Stomach (tissue), 9 donors: Measurements from ENCODE around the gene LRP1. TPM values are rescaled to one million over a fixed set of nuclear protein-coding genes. Genes with fewer than 3 reads are reported as not detected.

ENCODE experiments used
- DNase-seq, 2 donors: peaks; one replicate each; pipeline versions ENCODE4 v3.0.0 to v3.0.0-alpha.2; 2013 to 2019
- H3K27ac ChIP-seq, 5 donors: fragments of 200-600 bp in 4 of 5; sonication (generic) in 4 of 5; one replicate each; pipeline ENCODE4 v1.5.1; 2013 to 2019; ENCODE audit warnings: mild to moderate bottlenecking in 1 of 5, moderate library complexity in 1 of 5
- H3K27me3 ChIP-seq, 3 donors: fragments of 200-600 bp; sonication (generic); one replicate each; pipeline ENCODE4 v1.5.1; 2017 to 2019; ENCODE audit warnings: mixed run types in 1 of 3
- H3K36me3 ChIP-seq, 4 donors: fragments of 200-600 bp; sonication (generic); 1 replicate in 3 of 4; 2 replicates in 1 of 4; pipeline ENCODE4 v1.5.1; 2016 to 2019
- H3K4me1 ChIP-seq, 4 donors: fragments of 200-600 bp; sonication (generic); one replicate each; pipeline ENCODE4 v1.5.1; 2016 to 2019
- H3K4me3 ChIP-seq, 4 donors: fragments of 200-600 bp; sonication (generic) in 3 of 4; one replicate each; pipeline ENCODE4 v1.5.1; 2016 to 2019; ENCODE audit warnings: mild to moderate bottlenecking in 1 of 4
- H3K9me3 ChIP-seq, 4 donors: fragments of 200-600 bp; sonication (generic); one replicate each; pipeline ENCODE4 v1.5.1; 2016 to 2019
- CTCF ChIP-seq, 7 experiments: fragments of 450-650 bp in 4 of 7; fragments of 200-600 bp in 3 of 7; sonication (generic) in 3 of 7; IDR thresholded peaks; one replicate each; pipeline ENCODE4 v1.5.1; 2016 to 2019; ENCODE audit warnings: antibody characterized with exemption in 7 of 7, control low read depth in 2 of 7, mild to moderate bottlenecking in 1 of 7
- EP300 ChIP-seq: sonication (generic); formaldehyde crosslinking; IDR thresholded peaks from one replicate; pipeline ENCODE4 v1.6.1; 2017; ENCODE audit warnings: antibody characterized with exemption
- POLR2A ChIP-seq, 4 donors: fragments of 450-650 bp; IDR thresholded peaks; one replicate each; pipeline ENCODE4 v1.6.1; 2016; ENCODE audit warnings: antibody characterized with exemption in 4 of 4, control low read depth in 2 of 4, mild to moderate bottlenecking in 1 of 4, moderate library complexity in 1 of 4
- POLR2AphosphoS5 ChIP-seq, 3 donors: sonication (generic); formaldehyde crosslinking; IDR thresholded peaks; one replicate each; pipeline ENCODE4 v1.6.1; 2016; ENCODE audit warnings: antibody characterized with exemption in 3 of 3
- WGBS, 5 donors: extraction: QIAGEN DNeasy Blood & Tissue Kit in 3 of 5; methylation state at CpG; one replicate each; pipeline versions ENCODE4 v1.1.5 to v1.1.7; 2013 to 2018; 5-methylcytosine and 5-hydroxymethylcytosine counted together
- intact Hi-C: fragments of 100-400 bp; cut with DNase I; formaldehyde crosslinking; loops from one replicate; pipeline ENCODE4 v1.15.1; 2023; ENCODE audit warnings: low total_unique reads
- polyA plus RNA-seq, 3 donors: library from polyadenylated mRNA; stranded (reverse); fragments of 200-250 nt; gene quantifications; one replicate each; pipeline ENCODE4 v1.2.3, GENCODE V29; 2013
- total RNA-seq, 5 donors: library from RNA; depleted of rRNA; stranded (reverse); fragments of >200 nt; gene quantifications; one replicate each; pipeline versions ENCODE4 v1.1.0 to v1.2.3, GENCODE V29; 2014 to 2016
- donor health status: healthy with polysubstance abuse.
- donor health status: Bipolar disorder and iron deficiency.
- donor health status: healthy.

Gene LRP1
- total and polyA plus RNA-seq, 8 donors: 13.5 to 510 (median 100) TPM

GRCh38 chr12:57216921-57217879, 88.9 kb downstream of the LRP1 start:
- WGBS, 5 donors: 3 to 6% (median 4%) methylated on average over 29 to 63 of the region's 63 CpGs
- no peak overlapping the region for H3K27ac ChIP-seq
- intact Hi-C loops: no loop called here
- H3K9me3 ChIP-seq: no peaks in the 10 kb centered on the region
- peaks cover 19 to 60% (median 43%) of the 10 kb centered on the region in 4 donors for H3K4me1 ChIP-seq
- peaks cover 0 to 7% (median 7%) of the 10 kb centered on the region in 4 donors for H3K36me3 ChIP-seq
- H3K27me3 ChIP-seq: peaks cover 37 to 88% (median 78%) of the 10 kb centered on the region in 3 donors
- H3K4me3 ChIP-seq: peak overlapping the region; percentile 39 to 60 (median 48)
- DNase-seq: peak in 1 of 2 donors; percentile 64
- TF ChIP-seq EP300 (no peak), POLR2AphosphoS5 (IDR thresholded peaks at IDR 0.05) (no peak), POLR2A (IDR thresholded peaks at IDR 0.05) (no peak), CTCF (IDR thresholded peaks at IDR 0.05) (no peak)

GRCh38 chr12:57218030-57218853, 90.0 kb downstream of the LRP1 start:
- intact Hi-C loops: no loop called here
- H3K27me3 ChIP-seq: peaks cover 37 to 99% (median 88%) of the 10 kb centered on the region in 3 donors
- H3K27ac ChIP-seq: no peak overlapping the region
- peaks cover 19 to 55% (median 38%) of the 10 kb centered on the region in 4 donors for H3K4me1 ChIP-seq
- no peak overlapping the region for H3K4me3 ChIP-seq
- no peaks in the 10 kb centered on the region for H3K36me3 ChIP-seq
- peak in 1 of 2 donors; percentile 64 for DNase-seq
- no peaks in the 10 kb centered on the region for H3K9me3 ChIP-seq
- WGBS, 5 donors: 55 to 69% (median 64%) methylated on average over 4 to 5 of the region's 5 CpGs
- TF ChIP-seq POLR2A (IDR thresholded peaks at IDR 0.05) (no peak), CTCF (IDR thresholded peaks at IDR 0.05) (no peak), POLR2AphosphoS5 (IDR thresholded peaks at IDR 0.05) (no peak), EP300 (no peak)

- Histone ChIP-seq H3K9me3 (no peaks in the 10 kb centered on the region), H3K4me3 (no peak overlapping the region), H3K27ac (no peak overlapping the region), H3K36me3 (no peaks in the 10 kb centered on the region), H3K27me3 (peaks cover 43 to 100% (median 95%) of the 10 kb centered on the region in 3 donors), H3K4me1 (peaks cover 19 to 44% (median 29%) of the 10 kb centered on the region in 4 donors)
- 55 to 72% (median 69%) methylated on average over 12 to 14 of the region's 14 CpGs for WGBS, 5 donors
- intact Hi-C loops: no loop called here
- TF ChIP-seq POLR2AphosphoS5 (IDR thresholded peaks at IDR 0.05) (no peak), POLR2A (IDR thresholded peaks at IDR 0.05) (no peak), EP300 (no peak), CTCF (IDR thresholded peaks at IDR 0.05) (no peak)
- no peak for DNase-seq
Measured at GRCh38 chr12:57219205-57219992, 91.1 kb downstream of the LRP1 start.
